Measurements from ENCODE around the gene RNASE4.

RNASE4 gene

GRCh38 chr14:20745571-20746358 is 61.4 kb downstream of the RNASE4 start, which contains the start of gene EDDM3A:
Gene EDDM3A, plus strand, starts transcription at chr14:20745887. Its CDS starts 1,694 bp downstream, at chr14:20747581.
- DNase-seq (ENCODE audit: low read depth) = no peak

- DNase-seq (ENCODE audit: low read depth) = no peak
These were observed 62.2 kb downstream of the RNASE4 start for GRCh38 chr14:20746566-20746965.

GRCh38 chr14:20748439-20748838 is 64.1 kb downstream of the RNASE4 start:
- DNase-seq (ENCODE audit: low read depth) = no peak

- no peak for DNase-seq (ENCODE audit: low read depth)
These were observed 65.8 kb downstream of the RNASE4 start for GRCh38 chr14:20750194-20750593.

Data from stromal cell of bone marrow (primary cell).